Breast epithelium (tissue), 4 donors: ENCODE results near the gene SLC44A1. TPM values are rescaled to one million over a fixed set of nuclear protein-coding genes. Genes with fewer than 3 reads are reported as not detected.
A peak's percentile ranks its signal among the peaks of the same experiment; 100 is the strongest.

Experiments
- DNase-seq, 2 donors: peaks; one replicate each; pipeline ENCODE4 v3.0.0-alpha.2; 2019; ENCODE audit warnings: low spot score in 2 of 2
- H3K27ac ChIP-seq, 2 donors: fragments of 200-600 bp; sonication (generic) in 1 of 2; one replicate each; pipeline ENCODE4 v1.5.1; 2016 to 2019; ENCODE audit warnings: mild to moderate bottlenecking in 1 of 2
- H3K27me3 ChIP-seq, 2 donors: fragments of 200-600 bp; sonication (generic) in 1 of 2; one replicate each; pipeline versions ENCODE4 v1.5.1 to v1.6.0; 2017 to 2019; ENCODE audit warnings: control low read depth in 1 of 2, mild to moderate bottlenecking in 1 of 2
- H3K36me3 ChIP-seq: fragments of 200-600 bp; one replicate; pipeline ENCODE4 v1.5.1; 2019
- H3K4me1 ChIP-seq, 2 donors: fragments of 200-600 bp; sonication (generic); one replicate each; pipeline ENCODE4 v1.5.1; 2016 to 2019; ENCODE audit warnings: control low read depth in 1 of 2
- H3K4me3 ChIP-seq, 3 donors: fragments of 200-600 bp; sonication (generic); 1 replicate in 2 of 3; 2 replicates in 1 of 3; pipeline ENCODE4 v1.5.1; 2016 to 2019; ENCODE audit warnings: mild to moderate bottlenecking in 3 of 3, moderate library complexity in 2 of 3
- H3K9me3 ChIP-seq, 2 donors: fragments of 200-600 bp; sonication (generic) in 1 of 2; one replicate each; pipeline ENCODE4 v1.5.1; 2016 to 2019; ENCODE audit warnings: control low read depth in 1 of 2
- CTCF ChIP-seq, 3 donors: fragments of 450-650 bp; IDR thresholded peaks; one replicate each; pipeline ENCODE4 v1.5.1; 2016 to 2017; ENCODE audit warnings: antibody characterized with exemption in 3 of 3, mild to moderate bottlenecking in 3 of 3, moderate library complexity in 3 of 3
- POLR2A ChIP-seq: fragments of 450-650 bp; IDR thresholded peaks from one replicate; pipeline ENCODE4 v1.6.1; 2016; ENCODE audit warnings: antibody characterized with exemption, mild to moderate bottlenecking, moderate library complexity
- POLR2AphosphoS5 ChIP-seq, 3 donors: sonication (generic); formaldehyde crosslinking; IDR thresholded peaks; one replicate each; pipeline ENCODE4 v1.6.1; 2017; ENCODE audit warnings: antibody characterized with exemption in 3 of 3
- intact Hi-C: fragments of 100-400 bp; cut with DNase I; formaldehyde crosslinking; loops from one replicate; pipeline ENCODE4 v1.15.1; 2023; ENCODE audit warnings: low total_unique reads
- total RNA-seq, 3 donors: library from RNA; depleted of rRNA; stranded (reverse); fragments of >200 nt; gene quantifications; one replicate each; pipeline ENCODE4 v1.1.0, GENCODE V29; 2016

The SLC44A1 gene
- total RNA-seq, 3 donors from 2014 or later, result 53.7 to 62.6 (median 61.1) TPM

GRCh38 chr9:105341434-105342146, 97.1 kb downstream of the SLC44A1 start:
- no peak for TF ChIP-seq POLR2A
- TF ChIP-seq CTCF (IDR thresholded peaks at IDR 0.05), result no peak
- no peak for TF ChIP-seq POLR2AphosphoS5 (IDR thresholded peaks at IDR 0.05)
- intact Hi-C loops, result no loop called here
- no peak for DNase-seq
- H3K27ac ChIP-seq, result no peak overlapping the region
- peak overlapping the region in 1 of 3 donors; percentile 30 for H3K4me3 ChIP-seq
- no peaks in the 10 kb centered on the region for H3K27me3 ChIP-seq
- no peaks in the 10 kb centered on the region for H3K4me1 ChIP-seq
- H3K9me3 ChIP-seq, result no peaks in the 10 kb centered on the region
- no peaks in the 10 kb centered on the region for H3K36me3 ChIP-seq

- Histone ChIP-seq H3K27me3 (no peaks in the 10 kb centered on the region), H3K36me3 (no peaks in the 10 kb centered on the region), H3K4me1 (no peaks in the 10 kb centered on the region), H3K4me3 (peak overlapping the region in 1 of 3 donors; percentile 30), H3K9me3 (no peaks in the 10 kb centered on the region), H3K27ac (no peak overlapping the region)
- DNase-seq, result no peak
- intact Hi-C loops, result no loop called here
- no peak for TF ChIP-seq POLR2AphosphoS5 (IDR thresholded peaks at IDR 0.05)
- no peak for TF ChIP-seq POLR2A
- TF ChIP-seq CTCF (IDR thresholded peaks at IDR 0.05), result no peak
Observed at GRCh38 chr9:105342147-105342505, 97.7 kb downstream of the SLC44A1 start.

- intact Hi-C loops, result no loop called here
- Histone ChIP-seq H3K9me3 (no peaks in the 10 kb centered on the region), H3K4me3 (no peak overlapping the region), H3K27ac (no peak overlapping the region), H3K36me3 (no peaks in the 10 kb centered on the region), H3K27me3 (no peaks in the 10 kb centered on the region), H3K4me1 (no peaks in the 10 kb centered on the region)
- TF ChIP-seq CTCF (IDR thresholded peaks at IDR 0.05) (no peak), POLR2A (no peak), POLR2AphosphoS5 (IDR thresholded peaks at IDR 0.05) (no peak)
- no peak for DNase-seq
Observed at GRCh38 chr9:105344283-105344682, 99.8 kb downstream of the SLC44A1 start.

GRCh38 chr9:105345626-105346025, 101.2 kb downstream of the SLC44A1 start:
- Histone ChIP-seq H3K36me3 (no peaks in the 10 kb centered on the region), H3K27me3 (no peaks in the 10 kb centered on the region), H3K4me3 (no peak overlapping the region), H3K27ac (no peak overlapping the region), H3K9me3 (no peaks in the 10 kb centered on the region), H3K4me1 (no peaks in the 10 kb centered on the region)
- TF ChIP-seq CTCF (IDR thresholded peaks at IDR 0.05) (no peak), POLR2AphosphoS5 (IDR thresholded peaks at IDR 0.05) (no peak), POLR2A (no peak)
- DNase-seq, result no peak
- intact Hi-C loops, result no loop called here

- TF ChIP-seq POLR2AphosphoS5 (IDR thresholded peaks at IDR 0.05) (no peak), POLR2A (no peak), CTCF (IDR thresholded peaks at IDR 0.05) (no peak)
- Histone ChIP-seq H3K27me3 (no peaks in the 10 kb centered on the region), H3K9me3 (no peaks in the 10 kb centered on the region), H3K4me3 (no peak overlapping the region), H3K4me1 (no peaks in the 10 kb centered on the region), H3K36me3 (no peaks in the 10 kb centered on the region), H3K27ac (no peak overlapping the region)
- intact Hi-C loops, result no loop called here
- DNase-seq, result no peak
Observed at GRCh38 chr9:105346273-105346672, 101.8 kb downstream of the SLC44A1 start.
